ENCODE results near the gene CKMT2. TPM values are rescaled to one million over a fixed set of nuclear protein-coding genes. Genes with fewer than 3 reads are reported as not detected.

Gene CKMT2
- total and polyA plus RNA-seq, 2 donors (not counting 1 experiment from before 2014, with no cell fraction given), result 1.9 to 19.3 TPM

- H3K79me2 ChIP-seq (ENCODE audit: control insufficient read depth, insufficient read depth, low read length), result no peaks in the 10 kb centered on the region
- H3K36me3 ChIP-seq (ENCODE audit: control insufficient read depth, insufficient read depth, low read length), result peaks cover 3% of the 10 kb centered on the region
- no peak overlapping the region for H2AFZ ChIP-seq (ENCODE audit: low read length)
- no peak overlapping the region for H3K4me2 ChIP-seq (ENCODE audit: extremely low read depth, insufficient read depth, low read length)
- H3K4me1 ChIP-seq (ENCODE audit: control insufficient read depth, extremely low read depth, insufficient read depth, low read length), result peaks cover 2% of the 10 kb centered on the region
- no peaks in the 10 kb centered on the region for H4K20me1 ChIP-seq (ENCODE audit: control insufficient read depth, extremely low read depth, insufficient read depth, low read length)
- H3K27me3 ChIP-seq (ENCODE audit: control insufficient read depth, insufficient read depth, low read length), result no peaks in the 10 kb centered on the region
- H3K4me3 ChIP-seq (replicated peaks in 1 of 4; ENCODE audit: control extremely low read depth in 1 of 4, insufficient read depth in 1 of 4, low read depth in 3 of 4, low read length in 4 of 4), result no peak overlapping the region
- H3K9me3 ChIP-seq (ENCODE audit: control insufficient read depth, insufficient read depth, low read depth, low read length), result no peaks in the 10 kb centered on the region
- peak overlapping the region; percentile 39 for H3K27ac ChIP-seq (ENCODE audit: insufficient read depth, low read length)
- no peak overlapping the region for H3K9ac ChIP-seq (ENCODE audit: insufficient read depth, low read length)
- no peak for DNase-seq (ENCODE audit: low read depth in 2 of 2)
- no peak for TF ChIP-seq EZH2 (IDR thresholded peaks at IDR 0.05; ENCODE audit: low read length, missing control alignments)
Observed at GRCh38 chr5:81315830-81316229, 82.7 kb downstream of the CKMT2 start.

Other genes with a start within 250 kb of the CKMT2 start
- gene ZCCHC9, start 68.3 kb downstream of the CKMT2 start, total RNA-seq, result 34.9 and 50.9 TPM in 2 replicates
- gene ZCCHC9, start 68.3 kb downstream of the CKMT2 start, polyA plus RNA-seq, result 35.9 and 44.4 TPM in 2 replicates
- gene ACOT12, start 160.8 kb downstream of the CKMT2 start, total RNA-seq, result 0.26 and 2.0 TPM in 2 replicates
- 1.1 and 4.3 TPM in 2 replicates for gene ACOT12, start 160.8 kb downstream of the CKMT2 start, polyA plus RNA-seq

Data from fibroblast of lung (primary cell).